Bronchial epithelial cell (primary cell): ENCODE results near the gene PXT1. TPM values are rescaled to one million over a fixed set of nuclear protein-coding genes. Genes with fewer than 3 reads are reported as not detected.

Experiments used
- DNase-seq: peaks from one replicate; pipeline ENCODE4 v3.0.0-alpha.2; 2010; ENCODE audit warnings: low read depth
- FAIRE-seq: peaks from 2 replicates; lab custom pipeline; 2011; peaks lifted over from hg19 to GRCh38; lab: Jason Lieb, UNC
- H3K27me3 ChIP-seq: 2 replicates; pipeline ENCODE4 v1.5.1; 2011; ENCODE audit warnings: low read length; ENCODE audit not compliant: control insufficient read depth, insufficient read depth
- H3K36me3 ChIP-seq: 2 replicates; pipeline ENCODE4 v1.5.1; 2011; ENCODE audit warnings: low read length; ENCODE audit not compliant: control insufficient read depth, insufficient read depth
- H3K4me3 ChIP-seq: 2 replicates; pipeline ENCODE4 v1.5.1; 2011; ENCODE audit warnings: mild to moderate bottlenecking, low read depth, low read length, control low read depth
- CTCF ChIP-seq: IDR thresholded peaks from 2 replicates; pipeline ENCODE4 v1.5.1; 2011; ENCODE audit warnings: mild to moderate bottlenecking, moderate library complexity, low read length, control low read depth, inconsistent platforms; ENCODE audit not compliant: insufficient read depth, severe bottlenecking
- total RNA-seq: library from RNA; depleted of rRNA; stranded (reverse); fragments of >200 nt; gene quantifications from 2 replicates; pipeline ENCODE4 v1.2.1, GENCODE V29; 2014

The PXT1 gene
- total RNA-seq, 1 donor from 2014 or later: not detected

DNA sequence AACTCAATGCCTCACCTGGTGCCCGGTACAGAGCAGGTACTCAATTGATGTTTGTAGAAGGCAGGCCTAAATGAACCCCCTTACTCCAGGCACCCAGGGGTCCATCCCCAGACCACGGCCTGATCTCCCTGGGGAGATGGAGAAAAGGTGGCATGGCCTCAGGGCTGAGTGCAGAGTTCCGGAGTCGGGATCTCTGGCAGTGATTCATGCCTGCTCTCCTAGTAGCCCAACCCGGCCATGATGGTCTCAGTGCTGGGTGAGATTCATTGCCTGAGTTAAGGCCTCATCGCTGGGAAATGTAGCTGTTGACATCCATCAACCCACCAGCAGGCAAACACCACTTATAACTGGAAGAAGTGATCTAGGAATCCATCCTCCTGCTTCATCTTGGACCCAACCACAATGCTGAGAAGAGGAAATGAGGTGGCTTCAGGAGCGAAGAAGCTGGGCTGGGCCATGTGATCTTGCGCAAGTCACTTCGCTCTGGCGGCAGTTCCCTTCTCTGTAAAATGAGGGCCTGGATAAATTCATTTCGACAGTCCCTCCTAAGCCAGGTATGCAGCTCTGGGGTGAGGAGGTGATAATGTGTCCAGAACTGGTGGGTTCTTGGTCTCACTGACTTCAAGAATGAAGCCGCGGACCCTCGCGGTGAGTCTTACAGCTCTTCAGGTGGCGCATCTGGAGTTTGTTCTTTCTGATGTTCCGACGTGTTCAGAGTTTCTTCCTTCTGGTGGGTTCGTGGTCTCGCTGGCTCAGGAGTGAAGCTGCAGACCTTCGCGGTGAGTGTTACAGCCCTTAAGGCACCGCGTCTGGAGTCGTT lies 79.9 kb downstream of the PXT1 start:
- DNase-seq: no peak
- no peak for TF ChIP-seq CTCF
- H3K36me3 ChIP-seq: no peaks in the 10 kb centered on the region
- H3K27me3 ChIP-seq: no peaks in the 10 kb centered on the region
- FAIRE-seq: no peak
- no peak overlapping the region for H3K4me3 ChIP-seq

DNA sequence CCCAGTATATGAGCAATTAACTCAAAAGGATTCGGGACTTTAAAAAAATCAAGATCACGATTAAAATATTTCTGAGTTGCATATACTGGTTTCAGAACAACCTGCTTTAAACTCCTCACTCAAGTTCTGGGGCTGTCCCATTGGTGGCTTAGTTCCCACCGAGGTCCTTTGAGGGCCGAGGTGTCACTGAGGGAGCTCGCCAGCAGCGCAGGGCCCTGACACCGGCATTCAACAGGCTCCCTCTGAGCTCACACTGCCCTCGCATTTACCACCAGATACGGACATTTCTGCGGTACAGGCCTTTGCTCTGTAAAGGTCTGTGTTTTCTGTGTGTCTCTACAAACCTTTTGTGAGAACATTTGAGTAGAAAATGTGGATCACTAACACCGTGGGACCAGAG lies 81.6 kb downstream of the PXT1 start:
- TF ChIP-seq CTCF: no peak
- Histone ChIP-seq H3K4me3 (no peak overlapping the region), H3K27me3 (no peaks in the 10 kb centered on the region), H3K36me3 (no peaks in the 10 kb centered on the region)
- FAIRE-seq (no peak), DNase-seq (no peak)

DNA sequence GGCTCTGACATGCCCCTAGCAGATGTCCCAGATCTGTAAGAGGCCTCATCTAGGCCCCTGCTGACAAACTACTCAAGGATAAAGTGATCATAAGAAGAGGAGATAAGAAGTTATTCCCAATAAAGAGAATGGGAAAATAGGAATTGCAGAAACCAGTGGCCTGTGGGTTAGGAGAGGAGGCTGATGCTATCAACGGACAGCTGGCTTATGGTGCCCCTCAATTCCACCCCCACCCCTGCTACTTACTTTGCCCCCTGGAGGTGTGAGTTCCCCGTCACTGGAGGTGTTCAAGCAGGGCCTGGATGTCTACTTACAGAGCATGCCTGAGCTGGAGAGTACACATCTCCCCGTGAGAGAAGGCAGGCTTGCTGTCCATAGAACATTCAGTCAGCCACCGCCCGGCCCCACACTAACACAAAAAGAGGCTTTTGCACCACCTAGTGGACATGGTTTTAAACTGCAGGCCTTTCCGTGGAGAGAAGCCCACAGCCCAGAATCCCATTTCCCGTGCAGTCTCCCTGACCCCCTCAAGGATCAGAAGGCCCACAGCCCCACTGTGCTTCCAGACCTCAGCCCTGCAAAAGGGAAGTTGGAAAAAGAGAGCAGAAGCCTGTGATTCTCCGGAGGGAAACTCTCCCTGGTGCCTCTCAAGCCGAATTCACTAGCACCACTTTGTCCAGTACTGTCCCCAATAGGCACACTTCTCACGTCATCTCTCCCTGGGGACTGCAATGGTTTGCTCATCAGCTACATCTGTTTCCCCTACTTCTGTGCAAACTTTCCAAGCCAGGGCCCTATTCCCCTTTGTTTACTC lies 82.2 kb downstream of the PXT1 start:
- no peak for FAIRE-seq
- no peaks in the 10 kb centered on the region for H3K27me3 ChIP-seq
- H3K36me3 ChIP-seq: no peaks in the 10 kb centered on the region
- DNase-seq: peak; percentile 45
- H3K4me3 ChIP-seq: no peak overlapping the region
- peak; percentile 86 for TF ChIP-seq CTCF

DNA sequence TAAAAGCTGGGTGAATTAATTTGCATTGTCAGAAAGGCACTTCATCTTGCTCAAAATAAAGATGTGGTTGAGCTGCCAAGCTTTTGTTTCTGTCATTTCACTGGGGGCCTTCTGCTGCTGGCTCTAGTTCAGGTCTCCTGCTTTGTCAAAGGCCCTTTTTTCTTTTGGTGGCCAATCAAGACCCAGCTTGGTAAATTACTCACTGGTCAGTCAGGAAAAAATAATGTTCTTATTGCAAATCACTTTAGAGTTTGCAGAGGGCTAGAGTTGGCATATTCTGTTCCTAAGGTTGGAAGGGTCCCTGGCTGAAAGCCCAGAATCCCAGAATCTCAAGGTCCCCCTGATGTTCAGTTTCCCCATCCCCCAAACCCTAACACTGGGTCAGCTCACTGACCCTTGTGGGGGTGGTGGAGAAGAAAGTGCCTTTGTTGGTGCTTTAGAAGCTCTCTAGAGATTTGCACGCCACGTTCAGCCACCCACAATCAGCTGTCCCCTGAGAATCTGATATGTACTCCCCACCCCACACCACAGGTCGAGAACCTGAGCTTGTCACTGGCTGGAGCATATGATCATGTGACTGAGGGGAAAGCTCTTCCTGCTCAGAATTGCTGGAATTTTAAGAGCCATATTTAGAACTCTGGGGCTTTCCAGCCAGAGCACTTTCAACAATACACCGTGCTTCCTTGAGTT lies 84.3 kb downstream of the PXT1 start:
- FAIRE-seq (no peak), DNase-seq (no peak)
- TF ChIP-seq CTCF: no peak
- no peaks in the 10 kb centered on the region for H3K27me3 ChIP-seq
- H3K4me3 ChIP-seq: no peak overlapping the region
- H3K36me3 ChIP-seq: no peaks in the 10 kb centered on the region

DNA sequence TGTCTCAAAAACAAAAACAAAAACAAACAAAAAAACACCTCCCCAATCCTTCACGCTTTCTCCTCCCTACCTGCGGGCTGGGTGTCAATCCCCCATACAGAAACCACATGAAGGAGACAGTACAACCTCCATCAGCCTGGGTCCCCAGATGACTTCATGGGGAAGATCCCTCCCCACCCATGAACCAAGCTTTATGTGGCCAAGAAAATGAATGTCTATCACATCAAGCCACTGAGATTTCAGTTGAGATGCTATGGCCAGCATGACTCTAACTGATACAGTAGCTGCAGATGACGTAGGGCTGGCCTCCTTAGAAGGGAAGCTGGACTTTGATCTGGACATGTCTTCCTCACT lies 84.8 kb downstream of the PXT1 start:
- no peak for FAIRE-seq

More for the DNA sequence above, 84.8 kb downstream of the PXT1 start:
- Histone ChIP-seq H3K4me3 (no peak overlapping the region), H3K36me3 (no peaks in the 10 kb centered on the region), H3K27me3 (no peaks in the 10 kb centered on the region)
- no peak for DNase-seq
- TF ChIP-seq CTCF: no peak
